Measurements from ENCODE around the gene IGFBP3.

The IGFBP3 gene

GRCh38 chr7:45898222-45898621 is 22.9 kb downstream of the IGFBP3 start:
- Histone ChIP-seq H3K4me1 (ENCODE audit: control insufficient read depth in 5 of 5, insufficient read depth in 5 of 5, low read length in 5 of 5) (no peaks in the 10 kb centered on the region), H3K27me3 (ENCODE audit: control insufficient read depth in 5 of 5, insufficient read depth in 4 of 5, low read length in 5 of 5) (peaks cover 0 to 8% (median 0%) of the 10 kb centered on the region in 5 donors), H3K27ac (ENCODE audit: low read depth, low read length) (no peak overlapping the region), H3K4me3 (ENCODE audit: low read depth in 1 of 5, low read length in 5 of 5) (no peak overlapping the region), H3K9me3 (ENCODE audit: control insufficient read depth in 5 of 5, low read length in 5 of 5) (no peaks in the 10 kb centered on the region), H3K36me3 (ENCODE audit: control insufficient read depth in 5 of 5, insufficient read depth in 5 of 5, low read length in 5 of 5) (no peaks in the 10 kb centered on the region), H3K9ac (ENCODE audit: low read length in 5 of 5) (no peak overlapping the region)

GRCh38 chr7:45897042-45897690 is 23.9 kb downstream of the IGFBP3 start:
- H3K4me1 ChIP-seq (ENCODE audit: control insufficient read depth in 5 of 5, insufficient read depth in 5 of 5, low read length in 5 of 5) = no peaks in the 10 kb centered on the region
- H3K9ac ChIP-seq (ENCODE audit: low read length in 5 of 5) = no peak overlapping the region
- no peak overlapping the region for H3K4me3 ChIP-seq (ENCODE audit: low read depth in 1 of 5, low read length in 5 of 5)
- H3K36me3 ChIP-seq (ENCODE audit: control insufficient read depth in 5 of 5, insufficient read depth in 5 of 5, low read length in 5 of 5) = no peaks in the 10 kb centered on the region
- no peak overlapping the region for H3K27ac ChIP-seq (ENCODE audit: low read depth, low read length)
- peaks cover 0 to 11% (median 0%) of the 10 kb centered on the region in 5 donors for H3K27me3 ChIP-seq (ENCODE audit: control insufficient read depth in 5 of 5, insufficient read depth in 4 of 5, low read length in 5 of 5)
- no peaks in the 10 kb centered on the region for H3K9me3 ChIP-seq (ENCODE audit: control insufficient read depth in 5 of 5, low read length in 5 of 5)

DNA sequence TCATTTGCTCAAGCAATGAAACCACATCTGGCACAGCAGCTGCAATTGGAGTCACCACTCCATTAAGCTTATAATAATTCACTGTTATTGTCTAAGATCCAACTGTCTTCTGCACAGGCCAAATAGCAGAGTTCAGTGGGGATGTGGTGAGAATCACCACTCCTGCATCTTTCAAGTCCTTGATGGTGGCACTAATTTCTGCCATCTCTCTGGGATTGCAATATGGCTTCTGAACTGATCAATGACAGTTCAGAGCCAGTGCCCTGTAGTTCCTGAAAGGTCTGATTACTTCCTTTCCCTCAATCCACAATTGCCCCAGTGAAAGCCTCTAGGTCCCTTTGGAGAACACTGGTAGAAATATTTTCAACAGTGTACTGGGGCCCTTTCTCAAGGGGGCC is 26.4 kb downstream of the IGFBP3 start:
- H3K36me3 ChIP-seq (ENCODE audit: control insufficient read depth in 5 of 5, insufficient read depth in 5 of 5, low read length in 5 of 5) = no peaks in the 10 kb centered on the region
- H3K4me1 ChIP-seq (ENCODE audit: control insufficient read depth in 5 of 5, insufficient read depth in 5 of 5, low read length in 5 of 5) = no peaks in the 10 kb centered on the region

DNA sequence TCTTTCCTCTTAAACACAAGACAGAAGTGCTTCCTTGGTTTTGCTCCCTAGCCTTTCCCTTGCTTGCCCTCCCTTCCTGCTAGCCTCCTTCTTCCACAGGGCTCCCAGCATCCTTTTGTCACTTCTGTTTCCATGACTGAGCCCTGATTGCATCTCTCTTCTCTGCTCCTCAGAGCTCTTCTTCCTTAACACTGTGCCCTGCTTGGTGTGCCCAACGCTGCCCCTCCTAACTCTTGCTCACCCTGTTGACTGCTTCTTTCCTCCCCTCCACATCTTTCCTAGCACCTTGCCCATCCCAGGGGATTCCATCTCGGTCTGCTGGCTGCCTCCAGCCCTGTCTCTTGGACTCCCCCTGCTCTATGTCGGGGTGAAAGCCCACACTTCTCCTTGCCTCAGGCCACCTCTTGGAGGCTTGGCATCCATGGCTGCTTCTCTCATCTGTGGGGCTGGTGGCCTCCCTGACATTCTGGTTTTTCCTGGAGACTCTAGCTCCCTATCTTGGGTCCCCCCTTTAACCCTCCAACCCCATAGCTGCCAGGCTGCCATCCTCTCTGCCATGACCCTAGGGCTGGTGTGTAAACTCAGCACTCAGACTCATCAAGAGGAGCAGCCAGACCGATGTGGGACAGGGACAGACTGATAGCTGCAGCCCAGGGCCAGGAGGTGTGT is 26.9 kb downstream of the IGFBP3 start:
- Histone ChIP-seq H3K9ac (ENCODE audit: low read length in 5 of 5) (no peak overlapping the region), H3K9me3 (ENCODE audit: control insufficient read depth in 5 of 5, low read length in 5 of 5) (no peaks in the 10 kb centered on the region), H3K4me1 (ENCODE audit: control insufficient read depth in 5 of 5, insufficient read depth in 5 of 5, low read length in 5 of 5) (peaks cover 0 to 4% (median 0%) of the 10 kb centered on the region in 5 donors), H3K4me3 (ENCODE audit: low read depth in 1 of 5, low read length in 5 of 5) (no peak overlapping the region), H3K27me3 (ENCODE audit: control insufficient read depth in 5 of 5, insufficient read depth in 4 of 5, low read length in 5 of 5) (peaks cover 8 to 20% (median 9%) of the 10 kb centered on the region in 5 donors), H3K27ac (ENCODE audit: low read depth, low read length) (no peak overlapping the region), H3K36me3 (ENCODE audit: control insufficient read depth in 5 of 5, insufficient read depth in 5 of 5, low read length in 5 of 5) (no peaks in the 10 kb centered on the region)

More for the DNA sequence above, 26.4 kb downstream of the IGFBP3 start:
- no peaks in the 10 kb centered on the region for H3K9me3 ChIP-seq (ENCODE audit: control insufficient read depth in 5 of 5, low read length in 5 of 5)
- H3K4me3 ChIP-seq (ENCODE audit: low read depth in 1 of 5, low read length in 5 of 5) = no peak overlapping the region
- H3K27ac ChIP-seq (ENCODE audit: low read depth, low read length) = no peak overlapping the region
- H3K27me3 ChIP-seq (ENCODE audit: control insufficient read depth in 5 of 5, insufficient read depth in 4 of 5, low read length in 5 of 5) = peaks cover 3 to 15% (median 4%) of the 10 kb centered on the region in 5 donors
- no peak overlapping the region for H3K9ac ChIP-seq (ENCODE audit: low read length in 5 of 5)

- Histone ChIP-seq H3K27me3 (ENCODE audit: control insufficient read depth in 5 of 5, insufficient read depth in 4 of 5, low read length in 5 of 5) (peaks cover 12 to 25% (median 13%) of the 10 kb centered on the region in 5 donors), H3K4me3 (ENCODE audit: low read depth in 1 of 5, low read length in 5 of 5) (no peak overlapping the region), H3K36me3 (ENCODE audit: control insufficient read depth in 5 of 5, insufficient read depth in 5 of 5, low read length in 5 of 5) (no peaks in the 10 kb centered on the region), H3K9ac (ENCODE audit: low read length in 5 of 5) (no peak overlapping the region), H3K27ac (ENCODE audit: low read depth, low read length) (no peak overlapping the region), H3K9me3 (ENCODE audit: control insufficient read depth in 5 of 5, low read length in 5 of 5) (no peaks in the 10 kb centered on the region), H3K4me1 (ENCODE audit: control insufficient read depth in 5 of 5, insufficient read depth in 5 of 5, low read length in 5 of 5) (peaks cover 0 to 8% (median 3%) of the 10 kb centered on the region in 5 donors)
Measured at GRCh38 chr7:45893374-45893995, 27.6 kb downstream of the IGFBP3 start.

DNA sequence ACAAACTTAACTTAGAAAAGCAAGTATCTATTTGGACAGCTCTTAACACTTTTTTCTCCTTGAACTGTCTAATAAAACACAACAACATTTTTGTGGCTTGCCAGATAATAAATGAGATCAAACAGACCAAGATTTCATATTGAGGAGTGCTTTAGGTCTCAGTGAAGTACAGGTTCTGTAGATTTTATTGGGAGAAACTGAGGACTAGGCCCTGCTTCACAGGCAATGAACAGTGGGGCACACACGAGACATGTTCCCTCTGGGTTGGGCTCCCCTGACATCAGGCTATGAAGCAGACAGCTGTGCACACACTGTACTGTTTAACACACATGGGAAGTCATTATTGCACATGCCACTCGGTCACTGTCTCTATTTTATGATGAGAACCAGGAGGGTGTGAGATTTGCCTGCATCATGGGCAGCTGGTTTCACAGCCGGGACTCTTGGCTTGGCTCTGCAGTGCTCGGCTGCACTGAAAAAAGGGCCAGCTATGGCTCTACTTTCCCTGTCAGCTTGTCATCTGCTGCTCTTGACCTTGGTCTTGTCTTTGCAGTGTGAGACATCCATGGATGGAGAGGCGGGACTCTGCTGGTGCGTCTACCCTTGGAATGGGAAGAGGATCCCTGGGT is 28.6 kb downstream of the IGFBP3 start:
- H3K9me3 ChIP-seq (ENCODE audit: control insufficient read depth in 5 of 5, low read length in 5 of 5) = no peaks in the 10 kb centered on the region
- no peak overlapping the region for H3K4me3 ChIP-seq (ENCODE audit: low read depth in 1 of 5, low read length in 5 of 5)
- peaks cover 0 to 11% (median 8%) of the 10 kb centered on the region in 5 donors for H3K4me1 ChIP-seq (ENCODE audit: control insufficient read depth in 5 of 5, insufficient read depth in 5 of 5, low read length in 5 of 5)
- H3K27ac ChIP-seq (ENCODE audit: low read depth, low read length) = no peak overlapping the region
- H3K9ac ChIP-seq (ENCODE audit: low read length in 5 of 5) = no peak overlapping the region
- peaks cover 16 to 35% (median 22%) of the 10 kb centered on the region in 5 donors for H3K27me3 ChIP-seq (ENCODE audit: control insufficient read depth in 5 of 5, insufficient read depth in 4 of 5, low read length in 5 of 5)
- H3K36me3 ChIP-seq (ENCODE audit: control insufficient read depth in 5 of 5, insufficient read depth in 5 of 5, low read length in 5 of 5) = no peaks in the 10 kb centered on the region

- peaks cover 16 to 42% (median 30%) of the 10 kb centered on the region in 5 donors for H3K27me3 ChIP-seq (ENCODE audit: control insufficient read depth in 5 of 5, insufficient read depth in 4 of 5, low read length in 5 of 5)
- no peak overlapping the region for H3K27ac ChIP-seq (ENCODE audit: low read depth, low read length)
- no peaks in the 10 kb centered on the region for H3K9me3 ChIP-seq (ENCODE audit: control insufficient read depth in 5 of 5, low read length in 5 of 5)
- H3K36me3 ChIP-seq (ENCODE audit: control insufficient read depth in 5 of 5, insufficient read depth in 5 of 5, low read length in 5 of 5) = no peaks in the 10 kb centered on the region
- H3K4me1 ChIP-seq (ENCODE audit: control insufficient read depth in 5 of 5, insufficient read depth in 5 of 5, low read length in 5 of 5) = peaks cover 0 to 11% (median 8%) of the 10 kb centered on the region in 5 donors
- H3K9ac ChIP-seq (ENCODE audit: low read length in 5 of 5) = no peak overlapping the region
- no peak overlapping the region for H3K4me3 ChIP-seq (ENCODE audit: low read depth in 1 of 5, low read length in 5 of 5)
Measured at GRCh38 chr7:45891462-45892402, 29.3 kb downstream of the IGFBP3 start.

GRCh38 chr7:45890902-45891461 is 30.1 kb downstream of the IGFBP3 start:
- peaks cover 16 to 43% (median 30%) of the 10 kb centered on the region in 5 donors for H3K27me3 ChIP-seq (ENCODE audit: control insufficient read depth in 5 of 5, insufficient read depth in 4 of 5, low read length in 5 of 5)
- peaks cover 0 to 11% (median 8%) of the 10 kb centered on the region in 5 donors for H3K4me1 ChIP-seq (ENCODE audit: control insufficient read depth in 5 of 5, insufficient read depth in 5 of 5, low read length in 5 of 5)
- H3K36me3 ChIP-seq (ENCODE audit: control insufficient read depth in 5 of 5, insufficient read depth in 5 of 5, low read length in 5 of 5) = no peaks in the 10 kb centered on the region
- no peak overlapping the region for H3K27ac ChIP-seq (ENCODE audit: low read depth, low read length)
- no peak overlapping the region for H3K4me3 ChIP-seq (ENCODE audit: low read depth in 1 of 5, low read length in 5 of 5)
- no peak overlapping the region for H3K9ac ChIP-seq (ENCODE audit: low read length in 5 of 5)
- H3K9me3 ChIP-seq (ENCODE audit: control insufficient read depth in 5 of 5, low read length in 5 of 5) = no peaks in the 10 kb centered on the region
